ENCODE results near the gene MEIOSIN. TPM values are rescaled to one million over a fixed set of nuclear protein-coding genes. Genes with fewer than 3 reads are reported as not detected.

The MEIOSIN gene
- total and polyA plus RNA-seq, 4 donors, result not detected

GRCh38 chr19:45769821-45770191 is 36.6 kb downstream of the MEIOSIN start:
- Histone ChIP-seq H3K36me3 (ENCODE audit: control insufficient read depth in 4 of 4, insufficient read depth in 3 of 4, low read depth in 1 of 4, low read length in 3 of 4) (peaks cover 0 to 2% (median 0%) of the 10 kb centered on the region in 4 donors), H3K4me3 (ENCODE audit: low read depth in 1 of 3, low read length in 3 of 3) (peak overlapping the region; percentile 61 to 64 (median 62)), H3K9me3 (ENCODE audit: control insufficient read depth in 4 of 4, low read length in 3 of 4) (no peaks in the 10 kb centered on the region), H3K9ac (ENCODE audit: low read depth in 1 of 2, low read length in 2 of 2) (peak overlapping the region; percentile 32 to 83), H3K27ac (ENCODE audit: low read depth in 1 of 2, low read length in 2 of 2) (peak overlapping the region; percentile 86 to 92), H3K27me3 (ENCODE audit: control insufficient read depth in 4 of 4, insufficient read depth in 4 of 4, low read length in 3 of 4) (no peaks in the 10 kb centered on the region), H3K4me1 (ENCODE audit: control insufficient read depth in 4 of 4, insufficient read depth in 4 of 4, low read length in 3 of 4) (peaks cover 9 to 63% (median 29%) of the 10 kb centered on the region in 4 donors)
- DNase-seq (ENCODE audit: low spot score), result no peak
- TF ChIP-seq REST (IDR thresholded peaks at IDR 0.05) (no peak), RAD21 (IDR thresholded peaks at IDR 0.05) (no peak), EGR1 (IDR thresholded peaks at IDR 0.05; ENCODE audit: low read depth in 2 of 2) (no peak), JUND (IDR thresholded peaks at IDR 0.05) (no peak), YY1 (IDR thresholded peaks at IDR 0.05) (no peak), CTCF (IDR thresholded peaks at IDR 0.05; ENCODE audit: low read depth, low read length, missing input control) (no peak), SP1 (IDR thresholded peaks at IDR 0.05) (no peak), ZBTB33 (IDR thresholded peaks at IDR 0.05) (no peak), NR2F2 (IDR thresholded peaks at IDR 0.05) (no peak), MAX (IDR thresholded peaks at IDR 0.05) (no peak), FOXA2 (IDR thresholded peaks at IDR 0.05) (no peak), HNF4G (IDR thresholded peaks at IDR 0.05) (no peak), FOXA1 (IDR thresholded peaks at IDR 0.05) (no peak), RXRA (IDR thresholded peaks at IDR 0.05) (no peak), HNF4A (conservative IDR thresholded peaks at IDR 0.05) (no peak), TAF1 (conservative IDR thresholded peaks at IDR 0.05) (no peak)
- under 1% methylated on average over 28 of the region's 28 CpGs for WGBS
